Ureter (tissue), 1 donor: ENCODE measurements around the gene AMT. TPM values are rescaled to one million over a fixed set of nuclear protein-coding genes. Genes with fewer than 3 reads are reported as not detected.

ENCODE experiments used
- DNase-seq: peaks from one replicate; pipeline ENCODE4 v3.0.0-alpha.2; 2020; ENCODE audit warnings: low spot score
- total RNA-seq: library from RNA; stranded (reverse); gene quantifications from one replicate; pipeline ENCODE4 v1.2.4, GENCODE V29; 2023
- donor health status: DM: yes; HTN: yes; CAD: no.

AMT gene, protein sequence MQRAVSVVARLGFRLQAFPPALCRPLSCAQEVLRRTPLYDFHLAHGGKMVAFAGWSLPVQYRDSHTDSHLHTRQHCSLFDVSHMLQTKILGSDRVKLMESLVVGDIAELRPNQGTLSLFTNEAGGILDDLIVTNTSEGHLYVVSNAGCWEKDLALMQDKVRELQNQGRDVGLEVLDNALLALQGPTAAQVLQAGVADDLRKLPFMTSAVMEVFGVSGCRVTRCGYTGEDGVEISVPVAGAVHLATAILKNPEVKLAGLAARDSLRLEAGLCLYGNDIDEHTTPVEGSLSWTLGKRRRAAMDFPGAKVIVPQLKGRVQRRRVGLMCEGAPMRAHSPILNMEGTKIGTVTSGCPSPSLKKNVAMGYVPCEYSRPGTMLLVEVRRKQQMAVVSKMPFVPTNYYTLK
- 29.1 TPM for total RNA-seq

DNA sequence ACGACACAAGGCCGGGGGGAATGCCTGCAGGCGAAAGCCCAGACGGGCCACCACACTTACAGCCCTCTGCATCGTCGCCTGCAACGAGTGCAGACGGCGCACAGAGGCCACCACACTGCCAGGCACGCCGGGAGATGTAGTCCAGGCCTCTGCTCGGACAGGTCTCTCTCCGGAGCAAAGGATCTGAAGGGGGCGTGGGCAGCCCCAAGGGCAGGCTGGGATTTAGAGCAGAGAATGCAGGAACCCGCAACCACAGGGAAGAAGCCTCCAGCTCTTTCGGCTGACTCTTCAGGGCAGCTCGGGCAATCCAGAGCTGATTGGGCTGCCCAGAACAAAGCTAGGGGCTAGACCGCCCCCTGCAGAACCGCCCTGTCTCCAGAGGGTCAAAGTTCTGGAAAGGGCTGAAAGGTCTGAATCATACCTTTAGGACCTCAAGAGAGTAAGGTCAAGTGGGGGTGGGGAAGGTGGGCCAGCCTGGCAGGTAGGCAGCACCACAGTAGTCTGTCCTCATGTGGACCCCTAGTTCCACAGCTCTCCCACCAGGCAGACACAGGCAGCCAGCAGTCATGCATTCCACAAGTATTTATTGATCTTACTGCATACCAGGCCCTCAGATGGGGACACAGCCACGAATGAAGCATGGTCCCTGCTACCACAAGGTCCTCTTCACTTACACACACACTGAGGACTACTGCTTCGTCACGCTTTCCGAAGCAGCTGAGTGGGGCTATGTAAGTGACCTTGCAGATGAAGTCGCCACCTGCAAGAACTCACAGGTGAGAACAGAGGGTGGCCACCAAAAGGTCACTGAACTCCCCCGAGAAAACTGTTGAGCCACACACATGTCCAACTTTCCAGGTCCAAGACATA, at the start of gene AMT:
TSS of gene AMT (minus strand) at position 95 of the 870 bp plus-strand sequence. CDS start at position 72, 23 bp downstream.
- DNase-seq, result peak; percentile 68

- DNase-seq, result no peak
Measured at GRCh38 chr3:49470714-49471420, 48.6 kb upstream of the AMT start.

DNA sequence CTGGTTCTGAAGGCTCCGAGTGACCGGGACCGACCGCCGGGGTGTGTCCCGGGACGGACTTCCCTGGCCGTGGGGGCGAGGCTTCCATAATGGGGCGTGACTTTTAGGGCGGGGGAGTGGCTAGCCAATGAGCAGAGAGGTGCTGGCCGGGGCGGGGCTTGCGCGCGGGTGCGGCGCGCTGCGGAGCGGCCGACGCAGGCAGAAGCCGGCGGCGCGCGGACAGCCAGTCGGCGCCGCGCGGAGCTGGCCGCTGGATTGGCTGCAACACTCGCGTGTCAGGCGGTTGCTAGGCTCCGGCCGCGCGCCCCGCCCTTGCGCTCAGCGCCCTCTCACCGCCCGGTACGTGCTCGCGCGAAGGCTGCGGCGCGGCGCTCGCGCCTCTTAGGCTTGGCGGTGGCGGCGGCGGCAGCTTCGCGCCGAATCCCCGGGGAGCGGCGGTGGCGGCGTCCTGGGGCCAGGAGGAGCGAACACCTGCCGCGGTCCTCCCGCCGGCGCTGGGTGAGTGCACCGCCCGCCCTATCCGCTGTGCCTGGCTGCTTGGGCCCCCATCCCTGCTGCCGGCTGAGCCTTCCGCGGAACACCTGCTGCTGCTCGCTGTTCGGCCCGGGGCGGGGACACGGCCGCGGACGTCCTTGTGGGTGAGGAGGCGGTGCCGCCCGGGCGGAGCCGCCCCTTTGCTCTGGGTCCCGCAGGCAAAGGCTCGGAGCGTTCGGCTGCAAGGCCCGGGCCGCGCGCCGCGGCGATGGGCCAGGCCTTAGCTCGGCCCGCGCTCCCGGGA, 47.9 kb upstream of the AMT start, which contains the start of gene DAG1:
TSS of gene DAG1 (plus strand) at position 332 of the 778 bp plus-strand sequence. CDS start 40,268 bp downstream, outside the sequence.
- DNase-seq, result peak; percentile 99

- peak; percentile 81 for DNase-seq
Measured at GRCh38 chr3:49469037-49469935, 47.0 kb upstream of the AMT start.

- no peak for DNase-seq
Measured at GRCh38 chr3:49466085-49466484, 43.8 kb upstream of the AMT start.

DNA sequence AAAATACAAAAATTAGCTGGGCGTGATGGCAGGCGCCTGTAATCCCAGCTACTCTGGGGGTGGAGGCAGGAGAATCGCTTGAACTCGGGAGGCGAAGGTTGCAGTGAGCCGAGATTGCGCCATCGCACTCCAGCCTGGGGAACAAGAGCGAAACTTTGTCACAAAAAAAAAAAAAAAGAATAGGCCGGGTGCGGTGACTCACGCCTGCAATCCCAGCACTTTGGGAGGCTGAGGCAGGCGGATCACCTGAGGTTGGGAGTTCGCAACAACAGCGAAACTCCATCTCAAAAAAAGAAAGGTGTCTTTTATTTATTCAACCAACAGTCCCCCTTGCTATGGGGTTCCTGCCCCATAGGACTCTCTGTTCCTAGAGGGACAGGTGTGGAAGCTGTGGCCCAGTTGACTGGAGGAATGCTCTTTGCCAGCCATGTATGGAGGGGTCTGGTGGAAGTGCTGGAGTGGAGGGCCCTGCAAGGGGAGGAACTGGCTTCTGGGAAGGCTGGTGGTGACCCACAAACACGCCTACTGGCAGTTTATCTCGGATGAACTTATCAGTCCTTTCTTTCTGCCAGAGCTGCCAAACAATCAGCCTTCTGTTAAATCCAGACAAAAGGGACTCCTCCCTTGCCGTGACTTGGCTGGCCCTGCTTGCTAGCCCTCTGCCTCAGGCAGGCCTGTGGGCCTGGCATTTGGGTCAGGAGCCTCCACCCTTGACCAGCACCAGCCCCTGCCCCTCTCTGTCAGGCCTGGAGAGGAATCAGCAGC, 43.2 kb upstream of the AMT start:
- no peak for DNase-seq

GRCh38 chr3:49462222-49462621, 39.9 kb upstream of the AMT start:
- DNase-seq, result no peak

DNA sequence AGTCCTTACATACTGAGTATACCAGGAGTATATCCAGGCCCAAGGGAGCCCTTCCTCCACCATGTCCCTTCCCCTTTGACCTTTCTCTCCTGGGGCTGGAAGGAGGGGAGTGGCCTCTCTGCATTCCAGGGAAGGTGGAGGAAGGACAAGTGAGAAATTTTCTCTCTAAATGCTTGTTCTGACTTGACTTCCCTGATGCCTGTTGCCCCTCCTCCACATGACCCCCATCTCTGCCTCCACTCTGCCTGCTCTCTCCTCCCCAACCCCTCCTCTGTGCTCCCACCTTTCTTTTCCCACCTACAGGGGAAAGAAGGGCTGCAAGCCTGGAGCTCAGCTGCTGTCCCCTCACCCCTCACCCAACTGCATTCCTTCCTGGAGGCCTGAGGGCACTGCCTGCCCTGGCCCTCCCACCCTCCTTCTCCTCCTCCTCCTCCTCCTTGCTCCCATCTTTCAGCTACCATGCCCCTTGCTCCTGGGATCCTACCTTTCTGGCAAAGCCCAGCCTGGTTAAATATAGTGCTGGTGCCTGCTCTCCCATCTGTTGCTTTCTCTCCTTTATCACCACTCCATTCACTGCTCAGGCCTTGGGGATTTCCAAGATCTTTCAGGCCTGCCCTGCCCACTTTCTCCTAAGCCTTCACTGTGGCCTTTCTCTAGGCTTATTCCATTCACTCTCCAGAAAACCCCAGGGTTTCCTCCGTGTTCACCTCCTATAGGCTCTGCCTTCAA, 39.3 kb upstream of the AMT start:
- DNase-seq, result no peak

GRCh38 chr3:49460956-49461355, 38.7 kb upstream of the AMT start:
- no peak for DNase-seq

- DNase-seq, result no peak
Measured at GRCh38 chr3:49460188-49460890, 38.1 kb upstream of the AMT start.

DNA sequence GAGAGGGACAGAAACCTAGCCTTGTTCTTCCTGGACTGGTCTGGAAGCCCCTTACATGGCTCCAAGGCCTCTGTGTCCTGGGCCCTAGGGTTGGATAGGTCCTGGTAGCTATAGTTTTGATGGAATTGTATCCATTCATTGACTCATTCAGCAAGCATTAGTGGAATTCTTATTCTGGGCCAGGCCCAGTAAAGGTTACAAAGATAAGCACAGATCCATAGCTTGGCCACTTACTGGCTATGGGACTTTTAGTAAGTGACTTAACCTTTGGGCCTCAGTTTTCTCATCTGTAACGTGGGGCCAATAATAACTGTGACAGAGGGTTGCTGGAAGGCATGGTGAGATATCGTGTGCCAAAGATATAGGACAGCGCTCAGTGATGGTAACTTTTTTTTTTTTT, 34.2 kb upstream of the AMT start:
- DNase-seq, result no peak

DNA sequence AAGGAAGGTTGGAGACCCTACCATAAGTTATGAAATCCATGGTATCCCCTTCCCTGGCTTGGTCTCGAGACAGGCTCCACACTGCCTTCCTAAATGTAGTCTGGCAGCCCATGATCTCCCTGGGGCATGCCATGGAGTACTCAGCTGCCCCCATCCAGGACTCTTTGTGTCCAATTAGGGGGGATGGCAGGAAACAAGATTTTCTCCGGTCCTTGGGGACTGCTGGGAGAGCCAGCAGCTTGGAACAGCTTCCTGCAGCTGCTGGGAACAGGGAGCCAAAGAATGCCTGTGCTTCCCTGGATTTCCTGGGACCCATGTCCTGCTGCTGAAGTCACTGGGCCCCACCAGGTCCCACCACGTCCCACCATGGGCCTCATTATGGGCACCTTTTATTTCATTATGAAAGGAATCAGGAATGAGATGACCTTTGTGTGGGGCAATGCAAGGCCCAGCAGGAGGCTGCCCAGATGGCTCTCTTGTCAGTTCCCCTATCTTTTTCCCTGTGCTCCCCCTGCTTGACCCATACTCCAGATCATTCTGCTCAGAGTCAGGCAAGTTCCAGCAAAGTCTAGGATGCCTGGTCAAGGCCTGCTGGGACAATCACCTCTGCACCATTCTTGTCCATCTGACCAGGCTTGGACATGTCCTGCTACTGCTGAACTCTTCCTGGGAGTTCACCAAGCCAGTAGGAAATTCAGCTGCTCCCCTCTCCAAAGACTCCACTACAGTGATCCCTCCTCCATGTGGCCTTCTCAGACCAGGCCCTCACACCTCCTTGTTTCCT, 32.8 kb upstream of the AMT start:
- no peak for DNase-seq

DNA sequence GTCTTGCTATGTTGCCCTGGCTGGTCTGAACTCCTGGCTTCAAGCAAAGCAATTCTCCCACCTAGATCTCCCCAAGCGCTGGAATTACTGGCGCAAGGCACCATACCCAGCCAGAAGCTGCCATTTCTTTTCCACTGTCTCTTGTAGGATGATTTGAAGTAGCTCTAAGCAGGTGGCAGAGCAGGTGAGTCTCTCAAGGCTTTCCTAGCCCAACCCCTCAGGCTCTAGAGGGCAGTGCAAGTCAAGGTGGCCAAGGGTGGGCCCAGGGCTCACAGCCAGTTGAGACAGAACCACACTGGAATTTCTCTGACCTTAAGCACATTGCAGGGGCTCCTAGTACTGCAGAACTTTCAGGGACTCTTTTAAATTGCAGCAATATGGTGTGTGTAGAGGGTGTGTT, 32.2 kb upstream of the AMT start:
- no peak for DNase-seq

DNA sequence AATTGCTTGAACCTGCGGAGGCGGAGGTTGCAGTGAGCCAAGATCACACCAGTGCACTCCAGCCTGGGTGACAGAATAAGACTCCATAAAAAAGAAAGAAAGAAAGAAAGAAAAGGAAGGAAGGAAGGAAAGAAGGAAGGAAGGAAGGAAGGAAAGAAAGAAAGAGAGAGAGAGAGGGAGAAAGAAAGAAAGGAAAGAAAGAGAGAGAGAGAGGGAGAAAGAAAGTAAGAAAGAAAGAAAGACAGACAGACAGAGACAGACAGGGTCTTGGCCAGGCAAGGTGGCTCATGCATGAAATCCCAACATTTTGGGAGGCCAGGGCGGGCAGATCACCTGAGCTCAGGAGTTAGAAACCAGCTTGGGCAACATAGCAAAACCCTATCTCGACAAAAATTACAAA, 31.3 kb upstream of the AMT start:
- DNase-seq, result no peak

DNA sequence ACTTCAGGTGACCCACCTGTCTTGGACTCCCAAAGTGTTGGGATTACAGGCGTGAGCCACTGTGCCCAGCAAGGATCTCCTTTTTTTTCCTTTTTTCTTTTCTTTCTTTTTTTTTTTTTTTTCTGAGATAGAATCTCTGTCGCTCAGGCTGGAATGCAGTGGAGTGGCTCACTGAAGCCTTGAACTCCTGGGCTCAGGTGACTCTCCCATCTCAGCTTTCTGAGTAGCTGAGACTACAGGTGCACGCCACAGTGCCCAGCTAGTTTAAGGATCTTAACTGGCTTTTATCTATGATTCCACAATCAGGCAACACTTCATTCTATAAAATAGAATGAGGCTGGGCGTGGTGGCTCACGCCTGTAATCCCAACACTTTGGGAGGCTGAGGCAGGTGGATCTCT, 23.1 kb upstream of the AMT start:
- no peak for DNase-seq

DNA sequence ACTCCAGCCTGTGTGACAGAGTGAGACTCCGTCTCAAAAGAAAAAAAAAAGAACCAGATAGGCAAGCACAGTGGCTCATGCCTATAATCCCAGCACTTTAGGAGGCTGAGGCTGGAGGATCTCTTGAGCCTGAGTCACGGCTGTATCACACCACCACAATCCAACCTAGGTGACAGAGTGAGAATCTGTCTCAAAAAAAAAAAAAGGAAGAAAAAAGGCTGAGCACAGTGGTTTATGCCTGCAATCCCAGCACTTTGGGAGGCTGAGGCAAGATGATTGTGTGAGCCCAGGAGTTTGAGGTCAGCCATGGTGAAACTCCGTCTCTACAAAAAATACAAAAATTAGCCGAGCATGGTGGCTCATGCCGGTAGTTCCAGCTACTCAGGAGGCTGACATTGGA, 12.5 kb upstream of the AMT start:
- DNase-seq, result no peak

DNA sequence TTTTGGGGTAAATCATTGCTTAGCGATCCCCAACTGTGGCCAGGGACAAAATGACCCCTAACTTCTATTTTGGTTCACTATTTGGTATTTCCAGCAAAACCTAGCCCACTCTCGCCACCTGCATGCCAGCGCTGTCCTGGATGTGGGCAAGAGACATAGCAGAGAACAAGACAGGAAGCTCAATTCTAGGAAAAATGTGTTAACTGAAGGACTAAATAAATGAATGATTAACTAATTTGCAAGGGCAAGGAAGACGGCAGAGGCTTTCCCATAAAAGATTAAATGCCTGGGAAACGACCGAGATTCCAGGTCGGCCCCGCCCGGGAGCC, 6.4 kb upstream of the AMT start:
- no peak for DNase-seq

DNA sequence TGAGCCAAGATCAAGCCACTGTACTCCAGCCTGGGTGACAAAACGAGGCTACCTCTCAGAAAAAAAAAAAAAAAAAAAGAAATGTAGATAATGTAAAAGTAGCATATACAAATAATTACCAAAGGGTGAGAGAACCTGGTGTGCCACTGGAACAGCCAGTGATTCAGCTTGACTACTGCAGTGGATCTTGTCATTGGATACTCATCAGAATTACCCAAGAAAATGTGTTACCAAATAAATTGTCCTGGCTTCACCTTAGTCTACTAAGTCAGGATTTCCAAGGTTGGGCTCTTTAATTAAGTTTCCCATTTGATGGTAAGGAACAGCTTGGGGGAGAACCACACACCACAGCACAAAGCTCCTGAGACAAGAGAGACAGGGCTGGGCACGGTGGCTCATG, 5.3 kb upstream of the AMT start:
- DNase-seq, result no peak
